K562 (cell line): ENCODE results near the gene CRYAA.
"Not testable (repeated sequence)": the region's sequence is repeated elsewhere in the genome, so short reads cannot be mapped to it uniquely, and the experiment has no call there.

Source experiments
- BRD9 ChIP-seq: fragments of 450-650 bp; IDR thresholded peaks from 2 replicates; pipeline ENCODE4 v1.6.1; 2018; ENCODE audit warnings: low read depth; ENCODE audit not compliant: partially characterized antibody
- HDAC2 ChIP-seq: fragments of 450-650 bp; IDR thresholded peaks from 2 replicates; pipeline ENCODE4 v1.6.1; 2016; ENCODE audit warnings: mild to moderate bottlenecking
- JUND ChIP-seq, 2 experiments: IDR thresholded peaks; 2 replicates in 1 of 2; 3 replicates in 1 of 2; pipeline ENCODE4 v1.6.1; 2011; ENCODE audit warnings: borderline replicate concordance in 2 of 2, low read depth in 2 of 2, low read length in 2 of 2, improper control_type of control experiment in 1 of 2, missing biosample characterization in 1 of 2, missing genetic modification characterization in 1 of 2, missing genetic modification reagents in 1 of 2
- MTA3 ChIP-seq: fragments of 450-650 bp; formaldehyde crosslinking; IDR thresholded peaks from 2 replicates; pipeline ENCODE4 v1.6.1; 2017; ENCODE audit warnings: mild to moderate bottlenecking, borderline replicate concordance
- TF ChIP-seq, protein P1 (sequence below), 3 experiments: IDR thresholded peaks in 2 of 3; conservative IDR thresholded peaks in 1 of 3; 2 replicates each; pipeline ENCODE4 v1.5.1; 2011 to 2012; ENCODE audit warnings: low read length in 3 of 3, mild to moderate bottlenecking in 3 of 3, control low read depth in 2 of 3, improper control_type of control experiment in 1 of 3, inconsistent platforms in 1 of 3, low read depth in 1 of 3, mixed read lengths in 1 of 3, moderate library complexity in 1 of 3; ENCODE audit not compliant: insufficient read depth in 2 of 3

GRCh38 chr21:43162708-43163205 is 6.1 kb upstream of the CRYAA start:
- TF ChIP-seq, protein P1, sequence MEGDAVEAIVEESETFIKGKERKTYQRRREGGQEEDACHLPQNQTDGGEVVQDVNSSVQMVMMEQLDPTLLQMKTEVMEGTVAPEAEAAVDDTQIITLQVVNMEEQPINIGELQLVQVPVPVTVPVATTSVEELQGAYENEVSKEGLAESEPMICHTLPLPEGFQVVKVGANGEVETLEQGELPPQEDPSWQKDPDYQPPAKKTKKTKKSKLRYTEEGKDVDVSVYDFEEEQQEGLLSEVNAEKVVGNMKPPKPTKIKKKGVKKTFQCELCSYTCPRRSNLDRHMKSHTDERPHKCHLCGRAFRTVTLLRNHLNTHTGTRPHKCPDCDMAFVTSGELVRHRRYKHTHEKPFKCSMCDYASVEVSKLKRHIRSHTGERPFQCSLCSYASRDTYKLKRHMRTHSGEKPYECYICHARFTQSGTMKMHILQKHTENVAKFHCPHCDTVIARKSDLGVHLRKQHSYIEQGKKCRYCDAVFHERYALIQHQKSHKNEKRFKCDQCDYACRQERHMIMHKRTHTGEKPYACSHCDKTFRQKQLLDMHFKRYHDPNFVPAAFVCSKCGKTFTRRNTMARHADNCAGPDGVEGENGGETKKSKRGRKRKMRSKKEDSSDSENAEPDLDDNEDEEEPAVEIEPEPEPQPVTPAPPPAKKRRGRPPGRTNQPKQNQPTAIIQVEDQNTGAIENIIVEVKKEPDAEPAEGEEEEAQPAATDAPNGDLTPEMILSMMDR (IDR thresholded peaks at IDR 0.05 in 2 of 3, conservative IDR thresholded peaks at IDR 0.05 in 1 of 3; ENCODE audit: insufficient read depth in 2 of 3, low read depth in 1 of 3, low read length in 3 of 3): not testable (repeated sequence)
- TF ChIP-seq HDAC2; JUND (IDR thresholded peaks at IDR 0.05; ENCODE audit: borderline replicate concordance, low read depth, low read length); JUND (tag; IDR thresholded peaks at IDR 0.05; ENCODE audit: borderline replicate concordance, low read depth, low read length); MTA3; BRD9: not testable (repeated sequence)
